Measurements from ENCODE around the gene IL12RB1. TPM values are rescaled to one million over a fixed set of nuclear protein-coding genes. Genes with fewer than 3 reads are reported as not detected.
A peak's percentile ranks its signal among the peaks of the same experiment; 100 is the strongest.

Gene IL12RB1
- total and polyA plus RNA-seq, 2 donors (not counting 3 experiments of a cell fraction or from before 2014, with no cell fraction given) = not detected

DNA sequence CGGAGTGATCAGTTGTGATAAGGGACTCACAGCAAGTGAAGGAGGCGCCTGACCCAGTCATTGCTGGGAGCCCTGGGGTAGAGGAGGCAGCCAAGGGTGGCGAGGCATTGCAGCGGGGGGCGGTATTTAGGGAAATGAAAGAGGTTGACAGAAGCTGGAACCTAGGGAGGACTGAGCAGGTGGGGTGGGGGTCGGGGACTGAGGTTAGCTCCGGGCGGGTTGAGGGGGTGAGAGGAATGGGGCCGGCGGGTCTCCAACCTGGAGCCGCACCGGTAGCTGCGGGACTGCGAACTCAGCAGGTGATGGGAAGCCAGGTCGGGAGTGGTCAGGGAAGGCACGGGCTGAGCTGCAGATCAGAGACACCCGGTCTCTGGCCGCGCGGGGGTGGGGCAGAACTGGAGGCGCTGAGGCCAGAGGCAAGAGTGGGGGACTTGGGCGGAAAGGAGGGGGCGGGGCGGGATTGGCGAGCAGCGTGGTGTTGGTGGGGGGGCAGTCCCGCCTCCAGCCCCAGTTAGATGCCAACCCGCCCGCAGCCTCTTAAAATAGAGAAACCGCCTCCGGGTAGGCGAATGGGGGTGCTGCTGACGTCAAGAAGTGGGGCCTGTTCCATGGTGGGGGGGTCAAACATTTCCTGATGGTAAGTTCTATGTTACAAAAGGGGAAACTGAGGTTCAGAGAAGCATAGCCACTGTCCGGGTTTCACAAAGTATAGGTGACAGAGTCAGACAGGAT, 12.3 kb upstream of the IL12RB1 start:
- CTCF ChIA-PET = interaction anchor here (0.6 to 5.3 kb wide), 2 partner anchors 12 to 14 kb away, joined by 3 to 22 read pairs; no protein-coding TSS in a partner anchor
- no TSS peak for BruUV-seq (replicated peaks)
- H3K4me2 ChIP-seq (ENCODE audit: insufficient read depth, low read length) = no peak overlapping the region

DNA sequence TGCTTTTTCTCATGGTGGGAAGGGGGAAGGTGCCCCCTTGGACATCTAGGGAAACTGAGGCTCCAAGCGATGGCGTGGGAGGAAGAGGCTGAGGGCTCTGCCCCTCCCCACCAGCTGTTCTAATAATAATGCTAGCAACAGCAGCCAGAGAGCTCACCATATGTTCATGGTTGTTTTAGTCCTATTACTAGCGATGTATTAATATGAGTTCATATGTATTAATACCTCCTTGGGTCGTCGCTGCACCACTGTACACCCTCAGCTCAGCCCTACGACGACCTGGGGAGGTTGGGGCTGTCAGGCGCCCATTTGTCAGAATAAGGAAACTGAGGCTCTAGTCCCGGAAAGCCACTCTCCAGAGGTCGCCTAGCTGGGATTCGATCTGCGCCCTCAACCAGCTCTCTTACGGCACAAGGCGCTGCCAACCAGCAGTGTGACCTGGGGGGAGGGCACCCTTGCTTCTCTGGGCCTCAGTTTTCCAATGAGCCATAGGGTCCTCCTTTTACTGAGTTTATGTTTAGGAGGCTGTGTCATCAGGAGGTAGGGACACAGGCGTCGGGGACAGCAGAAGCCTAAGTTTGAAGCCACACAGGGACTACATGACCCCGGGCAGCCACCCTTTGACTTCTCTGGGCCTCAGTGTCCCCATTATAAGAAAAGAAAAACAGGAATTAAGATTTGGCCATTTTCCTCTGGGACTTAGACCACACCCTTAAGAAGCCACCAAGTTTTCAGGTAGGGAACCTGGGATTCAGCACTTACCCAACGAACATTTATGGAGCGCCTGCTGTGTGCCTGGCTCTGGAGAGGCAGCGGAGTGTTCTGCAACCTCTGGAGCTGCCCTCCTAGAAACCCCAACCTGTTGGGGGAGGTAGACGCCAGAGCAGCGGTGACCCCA, 11.5 kb upstream of the IL12RB1 start:
- TF ChIP-seq MYC (IDR thresholded peaks at IDR 0.05; ENCODE audit: low read depth, low read length) (no peak), FOS (IDR thresholded peaks at IDR 0.05; ENCODE audit: borderline replicate concordance, insufficient read depth, low read length) (no peak), POLR2AphosphoS5 (IDR thresholded peaks at IDR 0.05; ENCODE audit: insufficient read depth, low read depth, low read length) (no peak), EZH2 (IDR thresholded peaks at IDR 0.05; ENCODE audit: borderline replicate concordance, low read depth, low read length, severe bottlenecking) (peak; percentile 65)
- H3K9me1 ChIP-seq (replicated peaks; ENCODE audit: control insufficient read depth, extremely low read depth, insufficient read depth, low read length) = no peaks in the 10 kb centered on the region
- H3K27ac ChIP-seq (ENCODE audit: insufficient read depth, low read depth, low read length) = no peak overlapping the region
- H3K36me3 ChIP-seq (ENCODE audit: control insufficient read depth in 2 of 2, extremely low read depth in 1 of 2, insufficient read depth in 2 of 2, low read length in 2 of 2) = no peaks in the 10 kb centered on the region
- H2AFZ ChIP-seq (ENCODE audit: low read depth, low read length) = peak overlapping the region; percentile 89
- no peaks in the 10 kb centered on the region for H3K79me2 ChIP-seq (ENCODE audit: control insufficient read depth, insufficient read depth, low read length)
- H3K9me3 ChIP-seq (replicated peaks; ENCODE audit: control insufficient read depth, insufficient read depth, low read length) = no peaks in the 10 kb centered on the region
- peaks cover 5% of the 10 kb centered on the region for H3K4me1 ChIP-seq (ENCODE audit: control insufficient read depth, extremely low read depth, insufficient read depth, low read length)
- peak overlapping the region; percentile 38 for H3K9ac ChIP-seq (replicated peaks; ENCODE audit: extremely low read depth, insufficient read depth, low read length)
- intact Hi-C loops (cut with micrococcal nuclease) = no loop called here
- POLR2A ChIA-PET = interaction anchor here (0.6 kb wide), 1 partner anchor 170 kb away, joined by 5 read pairs; no protein-coding TSS in a partner anchor
- dilution Hi-C loops (cut with MboI; ENCODE audit: extremely low pct_ligation_motif_present, low sequenced_read_pairs) = no loop called here
- BruUV-seq (replicated peaks) = no TSS peak
- peak overlapping the region; percentile 88 for H3K4me2 ChIP-seq (ENCODE audit: insufficient read depth, low read length)
- no peaks in the 10 kb centered on the region for H4K20me1 ChIP-seq (replicated peaks; ENCODE audit: control insufficient read depth, extremely low read depth, insufficient read depth, low read length)
- DNase-seq (ENCODE audit: low read depth, low spot score) (no peak), FAIRE-seq (peak; percentile 8)
- CTCF ChIA-PET = interaction anchor here (1.0 to 5.3 kb wide), 2 partner anchors 15 to 33 kb away, joined by 3 to 22 read pairs; no protein-coding TSS in a partner anchor
- H3K27me3 ChIP-seq (ENCODE audit: control insufficient read depth in 2 of 2, insufficient read depth in 2 of 2, low read length in 2 of 2) = peaks cover 19 to 20% of the 10 kb centered on the region in 2 experiments
- peak overlapping the region; percentile 24 to 54 (median 28) for H3K4me3 ChIP-seq (replicated peaks in 1 of 3; ENCODE audit: insufficient read depth in 1 of 3, low read depth in 1 of 3, low read length in 3 of 3)

More for the DNA sequence above, 12.3 kb upstream of the IL12RB1 start:
- FAIRE-seq = no peak
- H4K20me1 ChIP-seq (replicated peaks; ENCODE audit: control insufficient read depth, extremely low read depth, insufficient read depth, low read length) = no peaks in the 10 kb centered on the region
- no peaks in the 10 kb centered on the region for H3K9me1 ChIP-seq (replicated peaks; ENCODE audit: control insufficient read depth, extremely low read depth, insufficient read depth, low read length)
- H3K9ac ChIP-seq (replicated peaks; ENCODE audit: extremely low read depth, insufficient read depth, low read length) = no peak overlapping the region
- H3K4me1 ChIP-seq (ENCODE audit: control insufficient read depth, extremely low read depth, insufficient read depth, low read length) = peaks cover 5% of the 10 kb centered on the region
- TF ChIP-seq, protein P1, sequence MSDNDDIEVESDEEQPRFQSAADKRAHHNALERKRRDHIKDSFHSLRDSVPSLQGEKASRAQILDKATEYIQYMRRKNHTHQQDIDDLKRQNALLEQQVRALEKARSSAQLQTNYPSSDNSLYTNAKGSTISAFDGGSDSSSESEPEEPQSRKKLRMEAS (IDR thresholded peaks at IDR 0.05; ENCODE audit: insufficient read depth, insufficient read length) = no peak
- peak; percentile 41 for TF ChIP-seq EZH2 (IDR thresholded peaks at IDR 0.05; ENCODE audit: borderline replicate concordance, low read depth, low read length, severe bottlenecking)
- intact Hi-C loops (cut with micrococcal nuclease) (no loop called here), dilution Hi-C loops (cut with MboI; ENCODE audit: extremely low pct_ligation_motif_present, low sequenced_read_pairs) (no loop called here)
- no peak overlapping the region for H2AFZ ChIP-seq (ENCODE audit: low read depth, low read length)
- no peaks in the 10 kb centered on the region for H3K79me2 ChIP-seq (ENCODE audit: control insufficient read depth, insufficient read depth, low read length)
- POLR2A ChIA-PET = no interaction called here
- peaks cover 16 to 20% of the 10 kb centered on the region in 2 experiments for H3K27me3 ChIP-seq (ENCODE audit: control insufficient read depth in 2 of 2, insufficient read depth in 2 of 2, low read length in 2 of 2)
- H3K36me3 ChIP-seq (ENCODE audit: control insufficient read depth in 2 of 2, extremely low read depth in 1 of 2, insufficient read depth in 2 of 2, low read length in 2 of 2) = no peaks in the 10 kb centered on the region
- H3K9me3 ChIP-seq (replicated peaks; ENCODE audit: control insufficient read depth, insufficient read depth, low read length) = no peaks in the 10 kb centered on the region
- H3K4me3 ChIP-seq (replicated peaks in 1 of 3; ENCODE audit: insufficient read depth in 1 of 3, low read depth in 1 of 3, low read length in 3 of 3) = no peak overlapping the region
- H3K27ac ChIP-seq (ENCODE audit: insufficient read depth, low read depth, low read length) = no peak overlapping the region
- DNase-seq (ENCODE audit: low read depth, low spot score) = no peak

Measured in endothelial cell of umbilical vein (primary cell).